H1 (cell line): ENCODE results near the gene SIPA1L3. TPM values are rescaled to one million over a fixed set of nuclear protein-coding genes. Genes with fewer than 3 reads are reported as not detected.

Experiments used
- BCL11A ChIP-seq, 2 experiments: IDR thresholded peaks; one replicate each; pipeline ENCODE4 v1.6.1; 2011; ENCODE audit warnings: low read depth in 2 of 2, low read length in 2 of 2, mild to moderate bottlenecking in 2 of 2
- CBX5 ChIP-seq: fragments of 300-800, 300-1000 bp; sonication (generic); IDR thresholded peaks from 2 replicates; pipeline ENCODE4 v1.7.1; 2016; ENCODE audit warnings: antibody characterized with exemption, low read length, low read depth
- CTBP2 ChIP-seq: IDR thresholded peaks from 2 replicates; pipeline ENCODE4 v1.7.0; 2011; ENCODE audit warnings: borderline replicate concordance, mild to moderate bottlenecking, moderate library complexity, mixed read lengths, low read length; ENCODE audit not compliant: insufficient read depth, insufficient read length
- HDAC6 ChIP-seq: IDR thresholded peaks from one replicate; pipeline ENCODE4 v1.7.1; 2012; ENCODE audit warnings: low read depth, mild to moderate bottlenecking, inconsistent platforms, low read length, moderate library complexity
- POLR2AphosphoS5 ChIP-seq: IDR thresholded peaks from 2 replicates; pipeline ENCODE4 v1.6.1; 2011; ENCODE audit warnings: low read depth, low read length
- RBBP5 ChIP-seq: IDR thresholded peaks from 2 replicates; pipeline ENCODE4 v1.7.1; 2012; ENCODE audit warnings: low read depth, mild to moderate bottlenecking, inconsistent platforms, low read length, moderate library complexity, borderline replicate concordance
- RXRA ChIP-seq: IDR thresholded peaks from 2 replicates; pipeline ENCODE4 v1.6.1; 2011; ENCODE audit warnings: low read depth, mild to moderate bottlenecking, low read length, moderate library complexity; ENCODE audit not compliant: insufficient read depth
- SIRT6 ChIP-seq: IDR thresholded peaks from one replicate; pipeline ENCODE4 v1.7.1; 2012; ENCODE audit warnings: low read length, inconsistent platforms
- SP2 ChIP-seq: IDR thresholded peaks from 2 replicates; pipeline ENCODE4 v1.6.1; 2012; ENCODE audit warnings: mild to moderate bottlenecking, low read length, inconsistent platforms
- SUZ12 ChIP-seq: fragments of 200-600 bp; sonication (generic); IDR thresholded peaks from 2 replicates; pipeline ENCODE4 v1.6.1; 2012; ENCODE audit warnings: mild to moderate bottlenecking, inconsistent platforms, low read length, moderate library complexity, mixed read lengths
- TEAD4 ChIP-seq: IDR thresholded peaks from 2 replicates; pipeline ENCODE4 v1.6.1; 2012; ENCODE audit warnings: low read depth, low read length, inconsistent platforms, mixed read lengths
- ZNF274 ChIP-seq: IDR thresholded peaks from 2 replicates; pipeline ENCODE4 v1.7.0; 2012; ENCODE audit warnings: low read length, borderline replicate concordance; ENCODE audit errors: extremely low read depth
- polyA plus RNA-seq, 7 experiments: library from polyadenylated mRNA; depleted of rRNA in 3 of 7; stranded (reverse) in 5 of 7; unstranded in 2 of 7; fragments of >200 nt in 5 of 7; fragments of 200-250 nt in 2 of 7; gene quantifications; 1 replicate in 5 of 7; 2 replicates in 1 of 7; 4 replicates in 1 of 7; pipeline versions ENCODE4 v1.2.1 to v1.2.3, GENCODE V29; 2011 to 2013; ENCODE audit warnings: missing spikeins in 2 of 7, mixed read lengths in 2 of 7
- total RNA-seq: library from RNA; stranded (reverse); fragmentation: NEBNext Ultra II Directional; extraction: Animal tissue kit (Norgen Biotek cat#: 25700); gene quantifications from 2 replicates; pipeline ENCODE4 v1.2.1, GENCODE V29; 2021
- TF ChIP-seq, protein P1 (sequence below): fragments of 300-600 bp; sonication (generic); IDR thresholded peaks from 2 replicates; pipeline ENCODE4 v1.7.1; 2012; ENCODE audit warnings: low read length, moderate library complexity, mild to moderate bottlenecking, inconsistent platforms; ENCODE audit not compliant: insufficient replicate concordance

Gene SIPA1L3
- total and polyA plus RNA-seq, 2 of the 8 experiments (the other 6 are each of a cell fraction or from before 2014, with no cell fraction given), result 15.0 to 54.9 TPM

DNA sequence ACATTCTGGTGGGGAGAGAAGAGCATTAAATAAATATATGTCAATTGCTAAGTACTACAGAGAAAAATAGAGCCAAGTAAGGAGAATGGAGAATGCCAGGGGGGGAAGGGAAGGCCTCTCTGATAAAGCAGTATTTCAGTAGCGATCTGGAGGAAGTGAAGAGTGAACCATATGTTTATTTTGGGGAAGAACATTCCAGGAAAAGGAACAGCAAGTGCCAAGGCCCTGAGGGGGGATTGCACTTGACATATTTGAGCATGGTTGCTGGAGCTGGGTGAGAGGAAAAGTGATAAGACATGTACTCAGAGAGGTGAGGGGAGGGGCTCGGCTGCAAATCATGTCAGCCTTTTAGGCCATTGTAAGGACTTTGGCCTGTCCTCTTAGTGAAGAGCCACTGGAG is 31.0 kb upstream of the SIPA1L3 start (continued):
- TF ChIP-seq, protein P1, sequence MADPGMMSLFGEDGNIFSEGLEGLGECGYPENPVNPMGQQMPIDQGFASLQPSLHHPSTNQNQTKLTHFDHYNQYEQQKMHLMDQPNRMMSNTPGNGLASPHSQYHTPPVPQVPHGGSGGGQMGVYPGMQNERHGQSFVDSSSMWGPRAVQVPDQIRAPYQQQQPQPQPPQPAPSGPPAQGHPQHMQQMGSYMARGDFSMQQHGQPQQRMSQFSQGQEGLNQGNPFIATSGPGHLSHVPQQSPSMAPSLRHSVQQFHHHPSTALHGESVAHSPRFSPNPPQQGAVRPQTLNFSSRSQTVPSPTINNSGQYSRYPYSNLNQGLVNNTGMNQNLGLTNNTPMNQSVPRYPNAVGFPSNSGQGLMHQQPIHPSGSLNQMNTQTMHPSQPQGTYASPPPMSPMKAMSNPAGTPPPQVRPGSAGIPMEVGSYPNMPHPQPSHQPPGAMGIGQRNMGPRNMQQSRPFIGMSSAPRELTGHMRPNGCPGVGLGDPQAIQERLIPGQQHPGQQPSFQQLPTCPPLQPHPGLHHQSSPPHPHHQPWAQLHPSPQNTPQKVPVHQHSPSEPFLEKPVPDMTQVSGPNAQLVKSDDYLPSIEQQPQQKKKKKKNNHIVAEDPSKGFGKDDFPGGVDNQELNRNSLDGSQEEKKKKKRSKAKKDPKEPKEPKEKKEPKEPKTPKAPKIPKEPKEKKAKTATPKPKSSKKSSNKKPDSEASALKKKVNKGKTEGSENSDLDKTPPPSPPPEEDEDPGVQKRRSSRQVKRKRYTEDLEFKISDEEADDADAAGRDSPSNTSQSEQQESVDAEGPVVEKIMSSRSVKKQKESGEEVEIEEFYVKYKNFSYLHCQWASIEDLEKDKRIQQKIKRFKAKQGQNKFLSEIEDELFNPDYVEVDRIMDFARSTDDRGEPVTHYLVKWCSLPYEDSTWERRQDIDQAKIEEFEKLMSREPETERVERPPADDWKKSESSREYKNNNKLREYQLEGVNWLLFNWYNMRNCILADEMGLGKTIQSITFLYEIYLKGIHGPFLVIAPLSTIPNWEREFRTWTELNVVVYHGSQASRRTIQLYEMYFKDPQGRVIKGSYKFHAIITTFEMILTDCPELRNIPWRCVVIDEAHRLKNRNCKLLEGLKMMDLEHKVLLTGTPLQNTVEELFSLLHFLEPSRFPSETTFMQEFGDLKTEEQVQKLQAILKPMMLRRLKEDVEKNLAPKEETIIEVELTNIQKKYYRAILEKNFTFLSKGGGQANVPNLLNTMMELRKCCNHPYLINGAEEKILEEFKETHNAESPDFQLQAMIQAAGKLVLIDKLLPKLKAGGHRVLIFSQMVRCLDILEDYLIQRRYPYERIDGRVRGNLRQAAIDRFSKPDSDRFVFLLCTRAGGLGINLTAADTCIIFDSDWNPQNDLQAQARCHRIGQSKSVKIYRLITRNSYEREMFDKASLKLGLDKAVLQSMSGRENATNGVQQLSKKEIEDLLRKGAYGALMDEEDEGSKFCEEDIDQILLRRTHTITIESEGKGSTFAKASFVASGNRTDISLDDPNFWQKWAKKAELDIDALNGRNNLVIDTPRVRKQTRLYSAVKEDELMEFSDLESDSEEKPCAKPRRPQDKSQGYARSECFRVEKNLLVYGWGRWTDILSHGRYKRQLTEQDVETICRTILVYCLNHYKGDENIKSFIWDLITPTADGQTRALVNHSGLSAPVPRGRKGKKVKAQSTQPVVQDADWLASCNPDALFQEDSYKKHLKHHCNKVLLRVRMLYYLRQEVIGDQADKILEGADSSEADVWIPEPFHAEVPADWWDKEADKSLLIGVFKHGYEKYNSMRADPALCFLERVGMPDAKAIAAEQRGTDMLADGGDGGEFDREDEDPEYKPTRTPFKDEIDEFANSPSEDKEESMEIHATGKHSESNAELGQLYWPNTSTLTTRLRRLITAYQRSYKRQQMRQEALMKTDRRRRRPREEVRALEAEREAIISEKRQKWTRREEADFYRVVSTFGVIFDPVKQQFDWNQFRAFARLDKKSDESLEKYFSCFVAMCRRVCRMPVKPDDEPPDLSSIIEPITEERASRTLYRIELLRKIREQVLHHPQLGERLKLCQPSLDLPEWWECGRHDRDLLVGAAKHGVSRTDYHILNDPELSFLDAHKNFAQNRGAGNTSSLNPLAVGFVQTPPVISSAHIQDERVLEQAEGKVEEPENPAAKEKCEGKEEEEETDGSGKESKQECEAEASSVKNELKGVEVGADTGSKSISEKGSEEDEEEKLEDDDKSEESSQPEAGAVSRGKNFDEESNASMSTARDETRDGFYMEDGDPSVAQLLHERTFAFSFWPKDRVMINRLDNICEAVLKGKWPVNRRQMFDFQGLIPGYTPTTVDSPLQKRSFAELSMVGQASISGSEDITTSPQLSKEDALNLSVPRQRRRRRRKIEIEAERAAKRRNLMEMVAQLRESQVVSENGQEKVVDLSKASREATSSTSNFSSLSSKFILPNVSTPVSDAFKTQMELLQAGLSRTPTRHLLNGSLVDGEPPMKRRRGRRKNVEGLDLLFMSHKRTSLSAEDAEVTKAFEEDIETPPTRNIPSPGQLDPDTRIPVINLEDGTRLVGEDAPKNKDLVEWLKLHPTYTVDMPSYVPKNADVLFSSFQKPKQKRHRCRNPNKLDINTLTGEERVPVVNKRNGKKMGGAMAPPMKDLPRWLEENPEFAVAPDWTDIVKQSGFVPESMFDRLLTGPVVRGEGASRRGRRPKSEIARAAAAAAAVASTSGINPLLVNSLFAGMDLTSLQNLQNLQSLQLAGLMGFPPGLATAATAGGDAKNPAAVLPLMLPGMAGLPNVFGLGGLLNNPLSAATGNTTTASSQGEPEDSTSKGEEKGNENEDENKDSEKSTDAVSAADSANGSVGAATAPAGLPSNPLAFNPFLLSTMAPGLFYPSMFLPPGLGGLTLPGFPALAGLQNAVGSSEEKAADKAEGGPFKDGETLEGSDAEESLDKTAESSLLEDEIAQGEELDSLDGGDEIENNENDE, result no peak
- TF ChIP-seq ZNF274 (no peak), SIRT6 (no peak), SP2 (no peak), POLR2AphosphoS5 (no peak), SUZ12 (no peak), RXRA (no peak), HDAC6 (no peak), CBX5 (no peak), RBBP5 (no peak), TEAD4 (no peak), CTBP2 (no peak), BCL11A (IDR thresholded peaks at IDR 0.05; ENCODE audit: low read depth in 2 of 2, low read length in 2 of 2) (no peak)
